HG03139 (cell line): ENCODE data around the gene UNC45A.
A peak's percentile ranks its signal among the peaks of the same experiment; 100 is the strongest.
"Not testable (repeated sequence)": the region's sequence is repeated elsewhere in the genome, so short reads cannot be mapped to it uniquely, and the experiment has no call there.

Experiments
- ATAC-seq: cut with Tn5 transposase; IDR thresholded peaks from one replicate; pipeline ENCODE4 v1.9.1; 2021; ENCODE audit not compliant: unreplicated experiment

Gene UNC45A, protein sequence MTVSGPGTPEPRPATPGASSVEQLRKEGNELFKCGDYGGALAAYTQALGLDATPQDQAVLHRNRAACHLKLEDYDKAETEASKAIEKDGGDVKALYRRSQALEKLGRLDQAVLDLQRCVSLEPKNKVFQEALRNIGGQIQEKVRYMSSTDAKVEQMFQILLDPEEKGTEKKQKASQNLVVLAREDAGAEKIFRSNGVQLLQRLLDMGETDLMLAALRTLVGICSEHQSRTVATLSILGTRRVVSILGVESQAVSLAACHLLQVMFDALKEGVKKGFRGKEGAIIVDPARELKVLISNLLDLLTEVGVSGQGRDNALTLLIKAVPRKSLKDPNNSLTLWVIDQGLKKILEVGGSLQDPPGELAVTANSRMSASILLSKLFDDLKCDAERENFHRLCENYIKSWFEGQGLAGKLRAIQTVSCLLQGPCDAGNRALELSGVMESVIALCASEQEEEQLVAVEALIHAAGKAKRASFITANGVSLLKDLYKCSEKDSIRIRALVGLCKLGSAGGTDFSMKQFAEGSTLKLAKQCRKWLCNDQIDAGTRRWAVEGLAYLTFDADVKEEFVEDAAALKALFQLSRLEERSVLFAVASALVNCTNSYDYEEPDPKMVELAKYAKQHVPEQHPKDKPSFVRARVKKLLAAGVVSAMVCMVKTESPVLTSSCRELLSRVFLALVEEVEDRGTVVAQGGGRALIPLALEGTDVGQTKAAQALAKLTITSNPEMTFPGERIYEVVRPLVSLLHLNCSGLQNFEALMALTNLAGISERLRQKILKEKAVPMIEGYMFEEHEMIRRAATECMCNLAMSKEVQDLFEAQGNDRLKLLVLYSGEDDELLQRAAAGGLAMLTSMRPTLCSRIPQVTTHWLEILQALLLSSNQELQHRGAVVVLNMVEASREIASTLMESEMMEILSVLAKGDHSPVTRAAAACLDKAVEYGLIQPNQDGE

DNA sequence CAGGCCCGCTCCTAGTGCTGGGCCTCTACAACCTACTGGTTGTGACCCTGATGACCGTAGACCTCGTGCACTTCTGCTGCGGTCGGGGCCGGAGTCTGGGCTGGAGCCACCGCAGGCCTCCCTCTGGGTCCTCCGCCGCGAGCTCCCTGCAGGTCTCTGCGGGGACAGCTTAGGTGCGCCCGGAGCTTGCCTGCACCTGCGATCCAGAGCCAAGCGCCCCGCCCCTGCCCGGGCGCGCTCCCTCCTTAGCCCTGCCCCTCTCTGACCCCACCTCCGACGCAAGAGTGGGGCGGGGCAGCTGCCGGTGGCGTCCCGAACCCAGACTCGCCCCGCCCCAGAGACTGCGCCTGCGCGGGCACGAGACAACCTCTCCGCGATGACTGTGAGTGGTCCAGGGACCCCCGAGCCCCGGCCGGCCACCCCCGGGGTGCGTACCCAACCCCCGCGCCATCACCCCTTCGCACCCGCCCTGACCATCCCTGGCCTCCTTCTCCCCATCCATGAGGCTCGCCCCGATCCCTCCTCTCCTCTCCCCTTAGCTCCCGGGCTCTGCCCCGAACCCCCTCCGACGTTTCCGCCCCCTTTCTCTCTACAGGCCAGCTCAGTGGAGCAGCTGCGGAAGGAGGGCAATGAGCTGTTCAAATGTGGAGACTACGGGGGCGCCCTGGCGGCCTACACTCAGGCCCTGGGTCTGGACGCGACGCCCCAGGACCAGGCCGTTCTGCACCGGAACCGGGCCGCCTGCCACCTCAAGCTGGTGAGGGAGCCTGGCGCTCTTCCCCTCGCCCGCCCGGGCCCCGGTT is at the start of gene UNC45A:
TSS of gene UNC45A (plus strand) at position 337 of the 803 bp plus-strand sequence. CDS start at position 377, 40 bp downstream.
- peak; percentile 57 for ATAC-seq

DNA sequence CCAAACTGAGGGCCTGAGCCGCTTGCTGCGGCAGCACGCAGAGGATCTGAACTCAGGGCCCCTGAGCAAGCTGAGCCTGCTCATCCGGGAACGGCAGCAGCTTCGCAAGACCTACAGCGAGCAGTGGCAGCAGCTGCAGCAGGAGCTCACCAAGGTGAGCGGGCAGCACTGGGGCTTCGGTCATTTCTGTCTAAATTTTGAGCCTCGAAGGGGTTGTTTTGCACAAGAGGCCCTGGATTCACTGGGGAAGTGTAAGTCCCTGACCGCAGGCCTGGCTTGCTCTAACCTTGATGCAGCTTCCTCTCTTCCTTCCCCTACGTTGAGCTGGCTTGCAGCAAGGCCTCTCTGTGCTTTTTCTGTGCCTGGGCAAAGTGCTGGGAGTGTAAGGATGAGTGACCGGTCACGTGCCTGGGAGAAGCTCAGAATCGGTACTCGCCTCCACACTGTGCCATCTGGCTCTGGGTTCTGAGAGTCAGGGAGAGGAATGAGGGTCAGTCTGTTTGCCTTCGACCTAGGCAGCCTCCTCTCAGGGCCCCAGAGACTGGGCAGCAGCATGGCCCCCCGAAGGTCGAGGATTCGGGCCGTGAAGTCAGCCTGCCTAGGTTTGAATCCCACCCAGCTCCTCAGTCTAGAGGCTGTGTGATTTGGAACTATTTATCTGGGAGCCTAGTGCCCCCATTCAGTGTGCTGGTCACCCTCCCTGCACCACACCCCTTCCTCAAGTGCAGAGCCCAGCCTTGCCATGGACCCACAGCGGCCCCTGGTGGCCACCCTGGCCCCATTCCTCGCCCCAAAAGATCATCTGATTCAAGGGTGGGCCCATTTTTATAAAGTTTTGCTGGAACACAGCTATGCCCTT is 49.4 kb upstream of the UNC45A start:
- ATAC-seq, result peak; percentile 40

DNA sequence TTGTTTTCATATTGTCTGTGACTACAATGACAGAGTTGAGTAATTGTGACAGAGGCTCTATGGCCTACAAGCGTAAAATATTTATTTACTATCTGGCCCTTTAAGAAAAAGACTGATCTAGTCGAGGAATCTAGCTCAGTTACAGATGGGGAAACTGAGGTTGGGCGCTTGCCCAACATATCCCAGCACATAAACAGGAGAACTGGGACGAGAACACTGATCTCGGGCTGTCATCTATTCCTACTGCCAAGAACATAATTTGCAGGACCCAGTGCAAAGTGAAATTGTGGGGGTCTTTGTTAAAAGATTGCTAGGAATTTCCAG is 48.8 kb upstream of the UNC45A start:
- no peak for ATAC-seq

DNA sequence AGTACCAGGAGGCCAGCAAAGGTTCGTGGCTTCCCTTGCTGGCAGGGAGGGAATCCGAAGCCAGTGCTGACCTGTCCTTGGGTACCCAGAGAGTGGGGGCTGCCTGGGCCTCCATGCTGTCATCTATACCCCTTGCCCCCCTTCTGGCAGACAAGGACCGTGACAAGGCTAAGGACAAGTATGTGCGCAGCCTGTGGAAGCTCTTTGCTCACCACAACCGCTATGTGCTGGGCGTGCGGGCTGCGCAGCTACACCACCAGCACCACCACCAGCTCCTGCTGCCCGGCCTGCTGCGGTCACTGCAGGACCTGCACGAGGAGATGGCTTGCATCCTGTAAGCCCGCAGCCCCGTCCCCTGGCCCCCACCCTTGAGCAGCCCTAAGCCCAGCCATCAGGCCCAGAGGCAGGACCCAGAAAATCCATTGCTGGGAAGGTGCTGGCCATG is 48.0 kb upstream of the UNC45A start:
- ATAC-seq, result no peak

DNA sequence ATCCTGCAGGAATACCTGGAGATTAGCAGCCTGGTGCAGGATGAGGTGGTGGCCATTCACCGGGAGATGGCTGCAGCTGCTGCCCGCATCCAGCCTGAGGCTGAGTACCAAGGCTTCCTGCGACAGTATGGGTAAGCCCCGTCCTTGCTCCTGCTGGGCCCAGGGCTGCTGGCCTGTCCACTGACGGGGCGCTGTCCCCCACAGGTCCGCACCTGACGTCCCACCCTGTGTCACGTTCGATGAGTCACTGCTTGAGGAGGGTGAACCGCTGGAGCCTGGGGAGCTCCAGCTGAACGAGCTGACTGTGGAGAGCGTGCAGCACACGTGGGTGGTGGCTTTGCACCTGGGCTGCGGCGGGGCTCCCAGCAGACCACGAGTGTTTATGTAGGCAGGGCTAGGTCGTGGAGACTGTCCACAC is 45.8 kb upstream of the UNC45A start:
- ATAC-seq, result no peak

DNA sequence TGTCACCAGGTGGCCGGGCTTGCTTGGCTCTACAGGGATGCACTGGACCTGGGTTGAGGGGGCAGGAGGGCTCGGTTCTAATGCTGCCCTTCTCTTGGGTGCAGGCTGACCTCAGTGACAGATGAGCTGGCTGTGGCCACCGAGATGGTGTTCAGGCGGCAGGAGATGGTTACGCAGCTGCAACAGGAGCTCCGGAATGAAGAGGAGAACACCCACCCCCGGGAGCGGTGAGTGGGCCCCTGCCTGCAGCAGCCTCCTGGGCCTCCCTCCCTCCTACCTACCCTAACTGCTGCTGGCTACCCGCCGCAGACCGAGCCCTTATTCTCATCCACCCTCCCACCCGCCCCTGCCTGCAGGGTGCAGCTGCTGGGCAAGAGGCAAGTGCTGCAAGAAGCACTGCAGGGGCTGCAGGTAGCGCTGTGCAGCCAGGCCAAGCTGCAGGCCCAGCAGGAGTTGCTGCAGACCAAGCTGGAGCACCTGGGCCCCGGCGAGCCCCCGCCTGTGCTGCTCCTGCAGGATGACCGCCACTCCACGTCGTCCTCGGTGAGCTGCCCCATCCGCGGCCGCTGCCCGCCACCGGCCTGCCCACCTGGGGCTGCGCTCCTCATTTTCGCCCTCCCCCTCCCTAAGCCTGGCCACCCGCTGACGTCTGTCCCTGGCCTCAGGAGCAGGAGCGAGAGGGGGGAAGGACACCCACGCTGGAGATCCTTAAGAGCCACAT is 45.2 kb upstream of the UNC45A start:
- ATAC-seq, result no peak

DNA sequence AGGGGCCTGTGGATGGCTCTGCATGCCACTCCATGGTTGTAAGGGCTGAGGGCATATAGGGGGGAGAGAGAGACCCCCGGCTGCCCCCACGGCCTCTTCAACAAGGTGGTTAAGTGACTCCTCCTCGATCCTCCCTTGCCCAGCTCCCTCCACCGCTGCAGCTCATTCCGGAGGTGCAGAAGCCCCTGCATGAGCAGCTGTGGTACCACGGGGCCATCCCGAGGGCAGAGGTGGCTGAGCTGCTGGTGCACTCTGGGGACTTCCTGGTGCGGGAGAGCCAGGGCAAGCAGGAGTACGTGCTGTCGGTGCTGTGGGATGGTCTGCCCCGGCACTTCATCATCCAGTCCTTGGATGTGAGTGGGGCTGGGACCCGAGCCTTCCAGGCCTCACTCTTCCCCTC is 44.2 kb upstream of the UNC45A start:
- ATAC-seq, result no peak

DNA sequence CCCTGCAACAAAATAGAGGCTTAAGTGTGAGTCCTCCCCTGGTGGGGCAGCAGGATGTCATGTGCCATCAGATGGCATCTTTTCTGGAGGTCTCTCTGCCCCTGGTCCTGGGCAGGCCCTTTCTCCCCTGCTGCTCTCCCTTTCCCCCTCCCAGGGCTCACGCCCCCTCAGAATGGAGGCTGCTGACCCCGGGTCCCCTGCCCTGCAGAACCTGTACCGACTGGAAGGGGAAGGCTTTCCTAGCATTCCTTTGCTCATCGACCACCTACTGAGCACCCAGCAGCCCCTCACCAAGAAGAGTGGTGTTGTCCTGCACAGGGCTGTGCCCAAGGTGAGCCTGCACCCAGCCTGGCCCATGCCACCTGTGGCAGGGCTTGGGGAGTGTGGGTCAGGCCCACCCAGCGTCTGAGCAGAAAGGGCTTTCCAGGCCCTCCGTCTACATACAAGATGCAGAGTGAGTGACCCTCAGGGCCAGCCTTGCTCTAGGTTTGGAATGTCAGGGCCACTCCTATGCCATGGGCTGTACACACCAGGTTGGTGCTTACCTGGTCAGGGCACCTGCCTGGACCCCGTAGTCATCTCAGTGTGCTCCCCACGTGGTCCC is 43.6 kb upstream of the UNC45A start:
- no peak for ATAC-seq

DNA sequence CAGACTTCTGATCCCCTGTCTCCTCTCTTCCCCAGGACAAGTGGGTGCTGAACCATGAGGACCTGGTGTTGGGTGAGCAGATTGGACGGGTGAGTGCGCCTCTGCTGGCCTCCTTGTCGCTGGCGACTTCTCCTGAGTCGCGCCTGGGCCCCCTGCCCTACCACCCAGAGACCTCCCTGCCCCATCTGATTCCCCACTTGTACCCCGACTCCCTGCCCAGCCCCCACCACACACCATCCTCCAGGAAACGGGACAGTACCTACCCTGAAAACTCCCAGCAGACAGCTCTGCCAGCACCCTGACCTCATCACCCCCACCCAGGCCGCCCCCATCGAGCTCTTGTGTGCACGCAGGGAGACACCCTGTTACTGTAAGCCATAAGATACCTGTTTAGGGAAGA is 43.1 kb upstream of the UNC45A start:
- no peak for ATAC-seq

DNA sequence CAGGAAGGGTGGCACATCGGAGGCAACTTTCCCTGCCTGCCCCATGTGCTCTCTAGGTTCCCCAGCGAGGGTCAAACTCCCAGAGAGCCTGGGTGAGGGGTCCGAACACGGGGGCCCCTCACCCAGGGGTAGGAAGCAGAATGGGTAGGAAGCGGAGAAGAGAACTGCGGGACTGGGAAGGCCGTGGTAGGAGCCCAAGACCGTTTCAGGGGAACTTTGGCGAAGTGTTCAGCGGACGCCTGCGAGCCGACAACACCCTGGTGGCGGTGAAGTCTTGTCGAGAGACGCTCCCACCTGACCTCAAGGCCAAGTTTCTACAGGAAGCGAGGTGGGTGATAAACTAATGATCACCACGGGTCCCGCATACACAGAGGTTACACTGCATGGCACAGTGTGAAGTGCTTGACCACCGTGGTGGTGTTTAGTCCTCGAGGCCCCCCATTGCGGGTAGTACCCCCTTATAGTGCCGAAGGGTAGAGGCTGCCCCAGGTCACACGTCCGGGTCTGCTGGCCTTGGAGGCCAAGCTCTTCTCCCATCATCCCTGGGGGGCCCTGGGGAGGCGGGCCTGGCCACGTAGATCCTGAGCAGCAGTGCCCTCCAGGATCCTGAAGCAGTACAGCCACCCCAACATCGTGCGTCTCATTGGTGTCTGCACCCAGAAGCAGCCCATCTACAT is 42.4 kb upstream of the UNC45A start:
- no peak for ATAC-seq

DNA sequence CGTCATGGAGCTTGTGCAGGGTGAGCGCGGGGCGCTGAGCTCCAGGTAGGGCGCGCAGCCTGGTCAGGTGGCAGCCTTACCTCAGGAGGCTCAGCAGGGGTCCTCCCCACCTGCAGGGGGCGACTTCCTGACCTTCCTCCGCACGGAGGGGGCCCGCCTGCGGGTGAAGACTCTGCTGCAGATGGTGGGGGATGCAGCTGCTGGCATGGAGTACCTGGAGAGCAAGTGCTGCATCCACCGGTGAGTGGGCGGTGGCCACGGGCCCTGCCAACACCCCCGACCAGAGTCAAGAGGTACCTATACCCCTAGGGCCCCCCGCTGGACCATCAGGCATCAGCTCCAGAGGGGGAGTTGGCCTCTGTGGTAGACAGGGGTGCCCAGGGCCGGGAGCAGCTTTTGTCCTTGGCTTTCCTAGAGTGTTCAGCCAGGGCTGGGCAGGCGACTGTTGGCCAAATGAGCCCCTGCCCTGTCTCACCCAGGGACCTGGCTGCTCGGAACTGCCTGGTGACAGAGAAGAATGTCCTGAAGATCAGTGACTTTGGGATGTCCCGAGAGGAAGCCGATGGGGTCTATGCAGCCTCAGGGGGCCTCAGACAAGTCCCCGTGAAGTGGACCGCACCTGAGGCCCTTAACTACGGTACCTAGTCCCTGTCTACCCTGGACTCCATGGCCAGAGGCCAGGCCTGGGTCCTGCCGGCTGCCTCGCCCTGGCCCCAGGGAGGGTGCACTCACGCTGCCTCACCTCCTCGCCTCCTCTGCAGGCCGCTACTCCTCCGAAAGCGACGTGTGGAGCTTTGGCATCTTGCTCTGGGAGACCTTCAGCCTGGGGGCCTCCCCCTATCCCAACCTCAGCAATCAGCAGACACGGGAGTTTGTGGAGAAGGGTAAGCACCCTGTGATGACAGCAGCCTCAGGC is 41.7 kb upstream of the UNC45A start:
- no peak for ATAC-seq

DNA sequence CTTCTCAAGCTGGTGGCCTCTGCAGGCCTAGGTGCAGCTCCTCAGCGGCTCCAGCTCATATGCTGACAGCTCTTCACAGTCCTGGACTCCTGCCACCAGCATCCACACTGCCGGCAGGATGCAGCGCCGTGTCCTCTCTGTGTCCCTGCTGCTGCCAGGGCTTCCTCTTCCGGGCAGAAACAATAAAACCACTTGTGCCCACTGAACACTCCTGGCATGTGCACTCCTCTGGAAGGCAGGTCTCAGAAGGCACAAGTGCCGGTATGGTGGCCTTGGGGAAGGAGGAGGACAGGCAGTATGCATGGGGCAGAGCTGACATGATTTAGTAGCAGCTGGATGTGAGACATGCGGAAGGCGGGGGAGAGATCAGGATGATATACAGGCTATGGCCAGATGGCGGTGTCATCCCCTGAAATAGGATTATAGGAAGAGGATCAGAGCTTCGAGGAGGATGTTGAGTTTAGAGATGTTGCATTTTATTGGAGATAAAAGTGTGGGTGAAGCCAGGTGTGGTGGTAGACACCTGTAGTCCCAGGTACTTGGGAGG is 39.4 kb upstream of the UNC45A start:
- ATAC-seq, result no peak

DNA sequence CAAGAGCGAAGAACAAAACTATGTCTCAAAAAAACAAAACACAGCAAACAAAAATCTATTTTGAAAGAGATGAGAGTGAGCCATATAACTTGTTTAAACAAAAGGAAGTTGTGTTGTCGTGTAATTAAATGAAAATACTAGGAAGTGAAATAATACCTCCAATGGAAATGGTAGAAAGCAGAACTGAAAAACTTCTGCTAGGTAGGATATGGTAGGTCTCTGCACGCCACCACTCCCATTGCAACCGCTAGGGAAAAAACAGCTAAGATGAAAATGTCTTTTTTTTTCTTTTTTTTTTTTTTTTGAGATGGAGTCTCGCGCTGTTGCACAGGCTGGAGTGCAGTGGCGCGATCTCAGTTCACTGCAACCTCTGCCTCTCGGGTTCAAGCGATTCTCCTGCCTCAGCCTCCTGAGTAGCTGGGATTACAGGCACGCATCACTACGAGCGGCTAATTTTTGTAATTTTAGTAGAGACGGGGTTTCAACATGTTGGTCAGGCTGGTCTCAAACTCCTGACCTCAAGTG is 37.9 kb upstream of the UNC45A start:
- not testable (repeated sequence) for ATAC-seq

DNA sequence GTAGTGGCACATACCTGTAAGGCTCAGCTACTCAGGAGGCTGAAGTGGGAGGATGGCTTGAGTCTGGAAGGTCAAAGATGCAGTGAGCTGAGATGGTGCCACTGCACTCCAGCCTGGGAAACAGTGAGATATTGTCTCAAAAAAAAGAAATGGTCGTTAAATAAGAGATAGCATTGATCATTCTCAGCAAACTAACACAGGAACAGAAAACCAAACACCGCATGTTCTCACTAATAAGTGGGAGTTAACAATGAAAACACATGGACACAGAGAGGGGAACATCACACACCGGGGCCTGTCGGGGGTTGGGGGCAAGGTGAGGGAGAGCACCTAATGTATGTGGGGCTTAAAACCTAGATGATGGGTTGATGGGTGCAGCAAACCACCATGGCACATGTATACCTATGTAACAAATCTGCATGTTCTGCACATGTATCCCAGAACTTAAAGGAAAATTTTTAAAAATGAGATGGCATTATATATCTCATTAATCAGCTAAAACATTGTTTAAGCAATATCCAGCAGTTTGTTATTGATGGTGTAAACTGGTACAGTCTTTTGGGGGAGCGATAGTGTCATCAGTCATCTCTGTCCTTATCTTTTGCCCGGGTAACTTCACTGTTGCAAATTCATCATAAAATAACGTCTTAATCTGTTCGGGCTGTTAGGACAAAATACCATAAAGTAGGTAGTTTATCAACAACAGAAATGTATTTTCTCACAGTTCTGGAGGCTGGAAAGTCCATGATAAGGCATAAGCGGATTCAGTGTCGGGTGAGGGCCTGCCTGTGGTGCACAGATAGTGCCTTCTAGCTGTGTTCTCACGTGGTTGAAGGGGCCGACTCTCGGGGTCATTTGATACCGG is 33.7 kb upstream of the UNC45A start:
- ATAC-seq, result no peak

DNA sequence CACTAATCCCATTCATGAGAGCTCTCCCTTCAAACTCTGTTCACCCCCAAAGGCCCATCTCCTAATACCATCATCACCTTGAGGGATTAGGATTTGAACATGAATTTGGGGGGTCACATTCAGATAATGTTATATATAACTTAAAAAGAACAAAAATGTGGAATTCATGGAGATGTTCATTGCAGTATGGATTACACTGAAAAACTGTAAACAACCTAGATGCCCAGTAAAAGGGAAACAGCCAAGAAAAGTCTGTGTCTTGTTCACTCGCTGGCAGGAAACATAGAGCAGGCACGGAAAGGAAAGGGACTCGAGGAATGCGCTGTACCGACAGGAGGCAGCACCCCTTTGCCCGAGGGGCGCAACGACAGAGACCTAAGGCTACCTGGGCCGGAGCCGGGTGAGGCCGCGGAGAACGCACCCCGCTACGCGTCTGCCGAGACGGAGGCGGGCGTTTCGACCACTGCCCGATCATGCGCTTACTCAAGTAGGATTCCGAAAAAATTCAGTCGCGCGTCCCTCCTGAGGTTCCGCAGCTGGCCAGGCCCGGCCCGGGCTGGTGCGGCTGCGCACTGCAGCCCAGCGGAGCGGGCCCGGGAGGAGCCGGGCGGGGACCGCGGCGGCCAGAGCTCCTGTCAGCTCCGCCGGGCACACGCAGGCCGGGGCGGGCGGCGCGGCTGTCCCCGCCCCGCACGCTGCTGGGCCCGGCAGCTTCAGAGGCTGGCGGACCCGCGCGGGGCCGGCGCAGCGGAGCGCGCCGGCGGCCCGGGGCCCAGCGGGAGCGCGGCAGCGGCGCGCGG is 32.8 kb upstream of the UNC45A start:
- peak; percentile 57 for ATAC-seq
